NCI-H460 (cell line): Measurements from ENCODE around the gene CNTN4. TPM values are rescaled to one million over a fixed set of nuclear protein-coding genes. Genes with fewer than 3 reads are reported as not detected.

Experiments
- DNase-seq: peaks from one replicate; pipeline ENCODE4 v3.0.0-alpha.2; 2016; ENCODE audit warnings: low read depth; ENCODE audit errors: extremely low read depth
- total RNA-seq: library from RNA; depleted of rRNA; stranded (reverse); fragments of >200 nt; shearing (Covaris generic); gene quantifications from 2 replicates; pipeline ENCODE4 v1.2.3, GENCODE V29; 2014

CNTN4 gene
- total RNA-seq, 1 experiment from 2014 or later, result 1.6 TPM

DNA sequence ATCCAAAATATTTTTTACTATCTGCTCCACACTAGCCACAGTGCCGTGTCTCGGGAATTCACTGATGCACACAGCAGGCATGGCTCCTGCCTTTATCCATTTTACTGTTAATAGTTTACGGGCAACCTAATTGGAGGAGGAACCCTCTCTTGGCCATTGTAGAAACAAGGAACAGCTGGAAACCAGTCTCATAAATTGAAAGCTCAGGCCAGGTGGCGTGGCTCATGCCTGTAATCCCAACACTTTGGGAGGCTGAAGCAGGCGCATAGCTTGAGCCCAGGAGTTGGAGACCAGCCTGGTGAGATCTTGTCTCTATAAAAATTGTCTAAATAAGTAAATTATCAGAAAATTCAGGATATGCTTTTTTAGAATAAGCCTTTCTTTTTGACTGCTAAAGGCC is 972.5 kb downstream of the CNTN4 start:
- no peak for DNase-seq

DNA sequence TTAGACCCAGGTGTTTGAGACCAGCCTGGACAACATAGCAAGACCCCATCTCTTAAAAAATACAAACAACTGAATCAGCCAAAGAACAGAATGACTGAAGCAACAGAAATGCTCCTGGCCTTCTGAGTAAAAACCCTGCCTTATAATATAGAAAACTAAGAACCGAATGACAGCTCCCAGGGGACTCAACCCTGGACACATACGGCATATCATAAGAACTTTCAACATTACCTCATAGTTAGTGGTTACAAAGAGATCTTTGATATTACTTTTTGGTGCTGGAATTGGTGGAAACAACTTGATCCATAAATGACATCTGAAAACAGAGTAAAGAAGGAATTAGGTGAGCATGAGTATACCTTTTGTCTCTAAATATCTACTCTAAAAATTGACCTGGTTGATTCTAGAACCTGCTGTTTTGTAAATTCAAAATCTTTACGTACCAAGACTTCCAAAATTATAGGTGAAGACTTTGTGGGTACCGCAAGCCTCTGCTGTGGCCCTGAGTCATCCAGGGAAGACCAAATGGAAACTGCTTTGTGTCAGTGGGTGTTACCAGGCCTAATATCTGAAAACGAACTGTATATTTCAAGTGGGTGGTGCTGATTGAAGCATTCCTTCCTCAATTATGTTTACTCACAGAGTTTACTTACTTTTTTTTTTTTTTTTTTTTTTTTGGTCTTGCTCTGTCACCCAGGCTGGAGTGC is 976.0 kb downstream of the CNTN4 start:
- DNase-seq, result no peak

DNA sequence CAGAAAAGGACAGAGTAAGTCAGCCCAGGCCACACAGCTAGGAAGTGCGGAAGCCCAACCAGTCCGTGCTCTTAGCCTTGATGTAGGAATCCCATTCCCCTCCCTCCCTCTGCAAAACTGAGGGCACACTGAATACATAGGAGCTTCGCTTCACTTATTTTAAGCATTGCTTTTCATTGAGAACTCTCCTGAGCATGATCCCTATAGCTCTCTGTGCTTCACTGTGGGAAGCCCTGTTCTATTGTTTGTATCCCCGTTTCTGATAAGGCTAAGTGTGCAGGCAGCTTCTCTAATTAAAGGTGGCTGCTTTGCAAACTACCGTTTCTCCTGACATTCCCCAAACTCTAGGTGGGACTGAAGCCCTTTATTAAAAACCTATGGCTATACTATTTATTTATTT is 981.6 kb downstream of the CNTN4 start:
- DNase-seq, result no peak

DNA sequence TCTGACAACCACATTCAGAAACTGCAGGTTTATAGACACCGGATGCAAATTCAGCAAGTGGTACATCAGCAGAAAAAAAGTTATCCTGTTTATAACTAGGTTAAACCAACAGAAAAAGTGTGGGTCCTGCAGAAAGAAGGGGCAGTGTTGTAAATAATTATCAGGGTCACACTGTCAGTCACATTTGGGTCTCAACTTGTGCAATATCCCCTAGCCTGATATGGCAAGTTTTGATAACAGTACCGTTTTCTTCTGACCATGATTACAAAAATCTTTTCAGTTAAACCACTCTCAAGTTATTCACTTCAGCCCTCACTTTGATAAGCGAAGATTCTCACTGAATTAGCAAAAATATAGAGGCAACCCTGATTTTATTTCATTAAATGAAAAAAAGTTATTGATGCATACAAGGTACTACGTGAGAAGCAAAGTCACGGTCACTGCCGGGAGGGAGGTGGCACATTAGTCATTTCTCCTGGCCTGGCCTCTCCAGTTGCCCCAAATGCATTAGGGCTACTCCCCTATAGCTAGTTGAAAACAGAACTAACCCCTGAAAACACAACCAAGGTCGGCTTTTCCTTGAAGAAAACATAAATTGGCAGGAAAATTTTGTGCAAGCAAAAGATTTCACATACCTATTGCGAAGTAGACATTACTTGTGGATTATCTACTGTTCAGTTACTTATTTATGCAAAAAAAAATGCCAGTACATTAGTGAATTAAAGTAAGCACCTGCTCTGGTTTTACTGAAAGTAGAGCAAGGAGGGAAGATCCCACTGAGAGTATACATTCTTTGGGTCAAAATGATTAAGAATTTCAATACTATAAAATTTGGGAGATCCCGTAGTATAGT is 982.9 kb downstream of the CNTN4 start:
- no peak for DNase-seq

DNA sequence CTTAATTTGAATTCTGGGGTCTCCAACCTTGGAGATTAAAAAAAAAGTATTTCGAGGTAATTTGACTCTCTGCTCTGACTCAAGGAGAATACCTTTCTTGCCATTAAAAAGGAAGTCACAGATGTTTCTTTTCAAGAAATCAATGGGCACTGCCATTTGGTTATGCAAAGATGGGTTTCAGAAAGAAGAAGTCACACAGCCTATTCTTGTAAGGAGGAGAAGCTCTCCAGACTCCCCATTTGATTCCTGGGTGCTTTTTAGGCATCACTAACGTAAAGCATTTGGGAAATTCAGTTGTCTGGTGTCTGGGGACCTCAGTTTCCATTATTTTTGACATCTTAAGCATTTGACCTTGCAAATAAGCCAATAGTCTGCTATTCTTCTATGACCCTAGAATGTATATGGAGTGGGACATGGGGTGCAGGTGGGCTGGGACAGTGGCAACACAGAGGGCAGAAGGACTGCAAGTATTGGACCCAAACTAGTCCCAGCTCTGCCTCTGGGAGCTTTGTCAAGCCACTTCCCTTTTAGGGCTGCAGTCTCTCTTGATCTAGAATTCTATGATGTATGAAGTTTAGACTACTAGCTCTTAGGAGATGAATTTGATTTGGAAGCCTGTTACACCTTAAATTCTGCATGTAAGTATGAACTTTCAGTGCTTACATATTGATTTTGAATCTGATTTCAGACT is 983.7 kb downstream of the CNTN4 start:
- no peak for DNase-seq

DNA sequence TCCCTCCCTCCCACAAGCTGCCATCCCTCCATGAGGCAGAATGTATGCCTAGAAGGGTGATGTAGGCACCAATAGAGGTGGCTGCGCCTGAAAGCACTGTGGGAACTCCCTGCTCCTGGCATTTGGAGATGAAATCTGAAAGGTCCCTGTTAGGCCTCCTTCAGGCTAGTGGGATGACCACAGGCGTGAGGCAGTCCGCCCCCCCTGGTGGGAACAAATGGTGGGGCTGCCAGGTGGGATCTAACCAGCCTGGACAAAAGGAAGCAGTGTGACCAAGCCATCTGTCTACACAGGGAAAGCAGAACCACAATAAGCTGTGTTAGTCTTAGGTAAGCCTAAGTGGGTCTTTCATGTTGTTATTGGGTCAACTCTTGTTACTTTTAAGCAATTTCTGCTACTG is 986.2 kb downstream of the CNTN4 start:
- DNase-seq, result no peak

DNA sequence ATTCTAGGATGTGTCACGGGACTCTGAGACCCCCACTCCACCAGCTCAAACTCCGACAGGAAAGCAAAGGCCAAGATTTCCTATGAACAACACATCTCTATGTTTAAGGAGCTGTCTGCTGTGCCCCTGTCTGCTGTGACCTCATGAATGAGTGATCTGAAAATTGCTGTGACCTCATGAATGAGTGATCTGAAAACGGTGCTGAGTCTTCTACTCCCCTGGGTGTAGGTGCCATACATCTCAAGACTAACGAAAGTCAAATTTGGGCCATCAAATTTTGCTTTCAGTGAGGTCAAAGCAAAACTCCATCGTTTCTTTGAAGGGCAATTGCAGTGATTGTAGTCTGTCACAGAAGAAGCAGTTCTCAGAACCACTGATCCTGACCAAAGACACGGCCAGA is 987.1 kb downstream of the CNTN4 start:
- no peak for DNase-seq

DNA sequence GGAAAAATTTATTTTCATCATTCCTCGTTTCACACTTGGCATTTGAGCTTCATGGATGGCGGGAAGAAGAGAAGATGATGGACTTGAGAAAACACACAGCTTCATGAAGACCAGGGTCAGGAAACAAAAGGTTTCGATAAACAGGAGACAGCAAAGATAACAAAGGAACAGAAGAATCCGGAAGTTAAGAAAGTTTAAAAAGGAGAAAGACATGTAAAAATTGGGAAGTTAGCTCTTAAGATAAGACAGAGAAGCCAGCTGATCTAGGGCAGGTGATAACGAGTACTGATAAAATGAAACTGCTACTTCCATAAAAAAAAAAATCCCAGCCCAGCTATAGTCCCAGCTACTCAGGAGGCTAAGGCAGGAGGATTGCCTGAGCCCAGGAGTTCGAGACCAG is 987.6 kb downstream of the CNTN4 start:
- no peak for DNase-seq

DNA sequence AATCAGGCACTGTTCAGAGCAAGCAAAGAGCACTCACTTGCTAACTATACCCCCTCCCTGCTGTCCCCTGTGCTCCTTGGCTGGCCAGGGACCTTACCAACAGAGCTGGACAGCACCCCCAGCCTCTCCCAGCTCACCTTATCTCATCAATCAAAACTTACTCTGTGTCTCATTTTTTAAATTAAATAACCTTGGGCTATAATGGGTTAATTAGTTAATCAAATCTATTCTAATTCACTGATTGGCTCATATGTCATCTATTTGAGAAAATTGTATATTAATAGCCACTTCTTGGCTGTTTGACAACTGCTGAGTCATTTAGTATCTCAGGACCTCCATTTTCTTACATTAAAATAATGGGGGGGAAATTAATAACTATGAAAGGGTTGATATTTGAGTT is 988.6 kb downstream of the CNTN4 start:
- DNase-seq, result no peak

DNA sequence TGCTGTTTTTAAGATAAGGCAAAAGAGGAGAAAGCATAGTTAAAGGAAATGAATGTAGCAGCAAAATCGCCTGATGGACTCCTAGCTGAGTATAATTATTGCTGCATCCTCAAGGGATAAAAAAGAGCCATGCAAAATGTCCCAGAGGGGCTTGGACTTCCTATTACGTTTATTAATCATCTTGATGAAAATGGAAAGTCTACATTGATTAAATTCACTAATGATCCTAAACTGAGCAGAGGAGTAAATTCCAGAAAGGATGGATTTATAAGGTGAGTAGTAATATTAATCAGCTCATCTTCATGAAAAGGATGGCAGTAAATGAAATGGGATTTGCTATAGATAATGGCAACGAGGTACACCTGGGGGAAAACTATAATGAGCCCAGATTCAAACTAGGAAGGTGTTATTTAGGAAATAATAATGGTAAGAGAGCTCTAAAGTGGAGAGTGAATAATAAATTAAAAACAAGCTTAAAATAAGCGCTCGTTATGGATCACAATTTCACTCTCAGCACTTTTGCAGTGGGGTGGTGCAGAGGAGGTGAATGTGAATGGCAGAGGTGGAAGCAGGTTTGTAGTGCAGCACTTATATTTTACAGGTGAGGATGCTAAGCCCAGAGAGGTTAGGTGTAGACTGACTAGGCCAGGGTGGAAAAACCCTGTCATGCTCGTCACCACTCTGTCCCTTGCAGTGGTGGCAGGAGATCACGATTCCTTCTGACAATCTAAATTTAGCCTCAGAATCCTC is 989.2 kb downstream of the CNTN4 start:
- no peak for DNase-seq

DNA sequence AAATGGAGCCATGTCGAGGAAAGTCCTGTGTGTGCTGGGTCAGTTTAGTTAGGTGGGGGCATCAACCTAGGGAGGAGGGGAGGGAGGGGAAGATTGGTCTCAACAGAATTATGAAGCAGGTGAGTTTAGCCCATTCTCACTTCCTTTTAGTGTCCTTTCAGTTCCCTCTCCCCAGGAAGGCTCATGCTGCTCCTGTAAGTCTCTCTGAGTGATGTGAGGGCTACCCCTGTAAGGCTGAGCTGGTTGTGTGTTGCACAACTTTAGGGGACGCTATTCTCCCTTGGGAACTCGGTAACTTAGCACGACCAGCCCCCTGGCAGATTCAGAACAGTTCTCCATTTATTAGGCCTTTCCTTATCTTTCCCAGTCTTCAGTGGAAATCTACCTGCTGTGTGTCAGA is 990.4 kb downstream of the CNTN4 start:
- no peak for DNase-seq

DNA sequence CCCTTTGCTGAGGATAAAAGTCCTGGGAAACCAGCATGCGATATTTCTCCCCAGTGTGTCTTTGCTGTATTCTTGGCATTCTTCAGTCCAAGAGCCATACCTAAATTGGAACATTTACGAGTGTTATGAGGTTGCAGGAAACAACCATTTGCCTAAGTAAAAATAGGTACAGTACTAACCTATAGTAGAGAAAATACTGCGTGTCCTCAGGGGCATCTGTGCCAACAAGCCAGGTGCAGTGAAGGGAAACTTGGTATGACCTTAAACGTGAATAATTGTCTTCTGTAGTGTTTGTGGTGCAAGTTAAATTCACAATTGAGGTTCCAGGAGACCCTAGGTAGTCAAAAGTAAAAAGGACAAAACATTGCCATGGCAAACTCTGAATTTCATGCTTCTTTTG is 999.3 kb downstream of the CNTN4 start:
- DNase-seq, result no peak

DNA sequence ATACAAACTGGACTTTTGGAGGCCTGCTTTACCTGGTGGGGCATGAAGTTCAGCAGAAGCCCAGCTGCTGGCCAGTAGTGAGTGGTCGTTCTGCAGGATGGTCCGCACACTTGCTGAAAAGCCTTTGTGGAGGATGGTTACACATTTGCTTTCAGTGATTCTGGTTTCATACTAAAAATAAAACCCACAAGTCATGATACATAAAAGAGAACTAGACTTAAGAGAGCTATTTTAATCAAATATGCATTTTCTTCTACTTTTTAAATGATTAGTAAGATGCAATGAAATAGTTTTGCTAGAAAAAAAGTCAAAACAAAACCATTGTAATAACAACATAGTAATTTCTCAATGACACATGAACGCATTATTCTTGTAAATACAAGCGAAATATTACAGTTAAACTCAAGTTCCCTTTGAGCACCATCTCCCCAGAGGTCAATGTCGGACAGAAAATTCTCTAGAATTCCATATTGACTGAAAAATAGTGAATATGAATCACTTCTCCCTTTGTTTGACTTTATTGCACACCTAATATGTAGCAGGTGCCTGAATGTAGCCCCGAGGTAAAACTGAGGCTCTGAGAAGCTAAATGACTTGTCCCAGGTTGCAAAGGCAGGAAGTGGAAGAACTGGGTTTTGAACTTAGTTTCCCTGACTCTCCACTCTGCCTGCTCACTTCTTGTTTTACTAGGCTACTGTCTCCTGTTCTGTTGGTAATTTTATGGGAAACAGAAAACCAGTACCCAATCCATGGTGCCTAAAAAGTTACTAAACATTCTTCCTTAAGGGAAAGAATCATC is 1003.2 kb downstream of the CNTN4 start:
- DNase-seq, result no peak

DNA sequence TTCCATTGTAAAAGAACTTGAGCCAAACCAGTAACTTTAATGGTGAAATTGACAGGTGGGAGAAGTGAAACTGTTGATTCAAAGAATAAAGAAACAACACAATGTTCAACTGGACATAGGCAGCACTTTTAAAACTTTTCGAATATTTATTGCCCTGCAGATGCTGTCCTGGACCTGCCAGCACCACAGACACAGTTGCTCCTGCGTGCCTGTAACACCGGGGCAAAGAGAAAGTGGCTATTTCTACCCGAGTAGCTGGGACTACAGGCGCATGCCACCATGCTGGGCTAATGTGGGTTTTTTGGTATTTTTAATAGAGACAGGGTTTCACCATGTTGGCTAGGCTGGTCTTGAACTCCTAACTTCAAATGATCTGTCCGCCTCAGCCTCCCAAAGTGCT is 1004.1 kb downstream of the CNTN4 start:
- DNase-seq, result no peak

DNA sequence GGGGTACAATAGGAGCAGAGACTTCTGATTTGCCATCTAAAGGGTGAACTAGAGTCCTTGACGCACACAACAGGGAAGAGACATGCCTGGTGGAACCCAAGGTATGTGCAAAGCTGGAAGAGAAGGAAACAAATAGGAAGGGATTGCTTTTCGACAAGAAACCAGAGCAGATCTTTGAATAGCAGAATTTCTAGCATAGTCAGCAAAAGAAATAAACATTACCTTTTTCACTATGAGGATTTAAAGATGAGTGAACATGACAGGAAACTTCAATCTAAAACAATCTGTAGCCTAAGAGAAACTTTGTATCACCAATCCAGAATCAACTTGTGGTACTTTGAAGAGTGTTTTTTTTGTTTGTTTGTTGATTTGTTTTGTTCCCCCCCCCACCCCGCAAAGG is 1006.6 kb downstream of the CNTN4 start:
- no peak for DNase-seq

DNA sequence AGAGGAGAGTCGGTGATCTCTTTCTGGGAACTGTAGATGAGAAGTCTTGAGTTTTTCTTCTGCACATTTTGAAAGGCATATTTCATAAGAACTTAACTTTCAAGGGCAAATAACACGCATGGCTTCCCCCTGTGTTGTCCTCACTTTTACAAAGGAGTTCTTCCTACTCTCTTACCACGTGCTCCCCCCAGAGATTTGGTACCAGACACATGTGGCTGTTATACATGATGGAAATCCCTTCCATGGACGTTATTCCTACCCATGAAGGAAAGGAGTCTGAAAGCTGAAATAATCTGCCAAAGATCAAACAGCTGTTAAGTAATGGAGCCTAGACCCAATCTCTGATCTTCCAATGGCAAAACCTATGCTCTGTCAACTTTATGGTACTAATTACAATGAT is 1007.1 kb downstream of the CNTN4 start:
- no peak for DNase-seq

DNA sequence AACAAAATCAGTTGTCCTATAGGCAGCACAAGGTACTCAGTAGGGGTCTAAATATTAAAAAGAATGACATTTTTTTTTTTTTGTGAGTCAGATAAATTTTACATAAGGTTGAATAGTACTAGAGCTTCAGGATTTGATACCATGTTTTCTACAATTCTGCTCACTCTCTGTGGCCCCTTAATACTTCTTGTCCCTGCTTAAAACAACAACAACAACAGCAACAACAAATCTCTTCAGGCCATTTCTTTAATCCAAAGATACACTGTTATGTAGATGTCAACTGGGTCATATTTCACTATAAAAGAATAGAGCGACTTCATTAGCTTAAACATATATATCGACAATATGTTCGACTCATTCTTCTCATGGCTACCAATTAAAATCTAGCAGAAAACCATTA is 1008.5 kb downstream of the CNTN4 start:
- no peak for DNase-seq
